IMR-90 (cell line): ENCODE data around the gene C1orf167. TPM values are rescaled to one million over a fixed set of nuclear protein-coding genes. Genes with fewer than 3 reads are reported as not detected.

ENCODE experiments used
- ATAC-seq: fragments of 200-7000 bp; cut with Tn5 transposase; 2 replicates; pipeline ENCODE4 v1.9.1; 2020; ENCODE audit warnings: low read depth, mild to moderate bottlenecking, moderate library complexity
- BruUV-seq: library from RNA; stranded (reverse); fragments of 400-500 nt; replicated peaks from 2 replicates; lab custom pipeline; 2021; lab: Mats Ljungman, UMichigan
- CTCF ChIA-PET: fragments of 300-600 bp; formaldehyde crosslinking; extraction: SDS; loops from one replicate; lab custom pipeline; 2021; ENCODE audit warnings: antibody characterized with exemption; lab: Yijun Ruan, JAX
- POLR2A ChIA-PET: fragments of 300-600 bp; sonication (Branson Sonifier 250); formaldehyde crosslinking; loops from one replicate; lab custom pipeline; 2022; ENCODE audit warnings: antibody characterized with exemption; ENCODE audit not compliant: unreplicated experiment; lab: Charles Lee
- DNase-seq: peaks from one replicate; pipeline ENCODE4 v3.0.0; 2013
- H2AFZ ChIP-seq: replicated peaks from 2 replicates; pipeline ENCODE3; 2013; ENCODE audit warnings: low read length, mild to moderate bottlenecking; ENCODE audit not compliant: poor library complexity
- H2AK5ac ChIP-seq: 2 replicates; pipeline ENCODE4 v1.6.1; 2013; ENCODE audit warnings: low read depth, low read length, inconsistent platforms
- H2AK9ac ChIP-seq: replicated peaks from 2 replicates; pipeline ENCODE3; 2013; ENCODE audit warnings: mild to moderate bottlenecking, low read depth, low read length, moderate library complexity; ENCODE audit not compliant: poor library complexity
- H2BK120ac ChIP-seq: 2 replicates; pipeline ENCODE4 v1.6.1; 2013; ENCODE audit warnings: low read depth, low read length, inconsistent platforms
- H2BK15ac ChIP-seq: 3 replicates; pipeline ENCODE4 v1.6.1; 2013; ENCODE audit warnings: low read depth, low read length, inconsistent platforms
- H2BK20ac ChIP-seq: 2 replicates; pipeline ENCODE4 v1.6.1; 2013; ENCODE audit warnings: low read depth, mild to moderate bottlenecking, inconsistent platforms, low read length, moderate library complexity
- H2BK5ac ChIP-seq: 2 replicates; pipeline ENCODE4 v1.6.1; 2013; ENCODE audit warnings: mild to moderate bottlenecking, low read depth, low read length, inconsistent platforms; ENCODE audit not compliant: poor library complexity, severe bottlenecking
- H3K14ac ChIP-seq: replicated peaks from 2 replicates; pipeline ENCODE4 v1.6.1; 2013; ENCODE audit warnings: low read depth, low read length, inconsistent platforms
- H3K18ac ChIP-seq: 2 replicates; pipeline ENCODE4 v1.6.1; 2013; ENCODE audit warnings: low read depth, low read length, control low read depth
- H3K23ac ChIP-seq: 2 replicates; pipeline ENCODE4 v1.6.1; 2013; ENCODE audit warnings: low read depth, low read length, inconsistent platforms
- H3K27ac ChIP-seq: 2 replicates; pipeline ENCODE4 v1.5.1; 2013; ENCODE audit warnings: mild to moderate bottlenecking, control low read depth, low read length; ENCODE audit not compliant: insufficient read depth
- H3K27me3 ChIP-seq: 2 replicates; pipeline ENCODE4 v1.6.1; 2013; ENCODE audit warnings: low read length; ENCODE audit not compliant: control insufficient read depth, insufficient read depth
- H3K36me3 ChIP-seq: 2 replicates; pipeline ENCODE4 v1.6.1; 2013; ENCODE audit warnings: low read length, mixed read lengths; ENCODE audit not compliant: control insufficient read depth, insufficient read depth
- H3K4ac ChIP-seq: 2 replicates; pipeline ENCODE4 v1.6.1; 2013; ENCODE audit warnings: low read depth, low read length, inconsistent platforms
- H3K4me1 ChIP-seq: 2 replicates; pipeline ENCODE4 v1.6.1; 2013; ENCODE audit warnings: low read length, mixed read lengths; ENCODE audit not compliant: control insufficient read depth, insufficient read depth
- H3K4me2 ChIP-seq: 2 replicates; pipeline ENCODE4 v1.6.1; 2013; ENCODE audit warnings: low read depth, mild to moderate bottlenecking, control low read depth, low read length, moderate library complexity
- H3K4me3 ChIP-seq: 2 replicates; pipeline ENCODE4 v1.5.1; 2013; ENCODE audit warnings: low read depth, mild to moderate bottlenecking, control low read depth, low read length, moderate library complexity; ENCODE audit not compliant: insufficient read depth
- H3K56ac ChIP-seq: 2 replicates; pipeline ENCODE4 v1.6.1; 2013; ENCODE audit warnings: low read length, inconsistent platforms; ENCODE audit not compliant: insufficient read depth; ENCODE audit errors: extremely low read depth
- H3K79me1 ChIP-seq, 2 experiments: 2 replicates each; pipeline ENCODE4 v1.6.1; 2013; ENCODE audit warnings: low read length in 2 of 2, inconsistent platforms in 1 of 2, low read depth in 1 of 2
- H3K9ac ChIP-seq: 2 replicates; pipeline ENCODE4 v1.6.1; 2013; ENCODE audit warnings: low read depth, low read length, control low read depth
- H3K9me1 ChIP-seq: 2 replicates; pipeline ENCODE4 v1.6.1; 2013; ENCODE audit warnings: low read length, inconsistent platforms; ENCODE audit not compliant: insufficient read depth
- H3K9me3 ChIP-seq: 2 replicates; pipeline ENCODE4 v1.6.1; 2013; ENCODE audit warnings: low read length; ENCODE audit not compliant: control insufficient read depth, insufficient read depth
- H4K20me1 ChIP-seq: 2 replicates; pipeline ENCODE4 v1.6.1; 2013; ENCODE audit warnings: low read length, inconsistent platforms; ENCODE audit not compliant: insufficient read depth
- H4K5ac ChIP-seq: 2 replicates; pipeline ENCODE4 v1.6.1; 2013; ENCODE audit warnings: mild to moderate bottlenecking, low read depth, low read length, control low read depth
- H4K8ac ChIP-seq, 2 experiments: 2 replicates each; pipeline ENCODE4 v1.6.1; 2013; ENCODE audit warnings: low read depth in 2 of 2, low read length in 2 of 2, control low read depth in 1 of 2, inconsistent platforms in 1 of 2
- H4K91ac ChIP-seq: 2 replicates; pipeline ENCODE4 v1.6.1; 2013; ENCODE audit warnings: low read depth, low read length, inconsistent platforms; ENCODE audit not compliant: insufficient read depth
- BHLHE40 ChIP-seq: fragments of 150-350 bp; IDR thresholded peaks from 2 replicates; pipeline ENCODE4 v1.6.1; 2016; ENCODE audit warnings: mild to moderate bottlenecking, low read depth, low read length
- FOS ChIP-seq: fragments of 150-350 bp; IDR thresholded peaks from 2 replicates; pipeline ENCODE4 v1.6.1; 2016; ENCODE audit warnings: low read depth, low read length
- MAFK ChIP-seq: IDR thresholded peaks from 2 replicates; pipeline ENCODE4 v1.6.1; 2012; ENCODE audit warnings: low read depth, low read length, improper control_type of control experiment
- MAZ ChIP-seq: IDR thresholded peaks from 2 replicates; pipeline ENCODE4 v1.6.1; 2012; ENCODE audit warnings: low read depth, mild to moderate bottlenecking, low read length, improper control_type of control experiment, moderate library complexity, borderline replicate concordance
- MXI1 ChIP-seq: IDR thresholded peaks from 2 replicates; pipeline ENCODE4 v1.6.1; 2012; ENCODE audit warnings: low read depth, mild to moderate bottlenecking, low read length, moderate library complexity, borderline replicate concordance
- POLR2A ChIP-seq: IDR thresholded peaks from 2 replicates; pipeline ENCODE4 v1.6.1; 2012; ENCODE audit warnings: mild to moderate bottlenecking, low read depth, low read length
- RAD21 ChIP-seq: IDR thresholded peaks from 2 replicates; pipeline ENCODE4 v1.6.1; 2012; ENCODE audit warnings: low read length, improper control_type of control experiment
- RCOR1 ChIP-seq: IDR thresholded peaks from 2 replicates; pipeline ENCODE4 v1.6.1; 2012; ENCODE audit warnings: mild to moderate bottlenecking, low read length, improper control_type of control experiment; ENCODE audit not compliant: insufficient replicate concordance
- SMC3 ChIP-seq: fragments of 150-350 bp; IDR thresholded peaks from 2 replicates; pipeline ENCODE4 v1.6.1; 2016; ENCODE audit warnings: low read depth, mild to moderate bottlenecking, antibody characterized with exemption, low read length, moderate library complexity
- WGBS, 2 experiments: methylation state at CpG; one replicate each; pipeline versions ENCODE4 v1.1.5 to v1.1.7; 2013; ENCODE audit warnings: missing lambda C conversion rate in 2 of 2; ENCODE audit not compliant: insufficient read length in 1 of 2; ENCODE audit errors: extremely low coverage in 2 of 2; 5-methylcytosine and 5-hydroxymethylcytosine counted together
- dilution Hi-C: fragments of 300-500 bp; cut with HindIII; formaldehyde crosslinking; loops from one replicate; pipeline ENCODE4 v1.14.3; 2018; ENCODE audit warnings: low sequenced_read_pairs; ENCODE audit not compliant: unreplicated experiment
- in situ Hi-C: fragments of 300-500 bp; cut with MboI; formaldehyde crosslinking; loops from 3 replicates; pipeline ENCODE4 v1.14.3; 2019; ENCODE audit warnings: low sequenced_read_pairs, inconsistent platforms, mixed read lengths
- intact Hi-C: fragments of 100-400 bp; cut with micrococcal nuclease; formaldehyde crosslinking; loops from 2 replicates; pipeline ENCODE4 v1.10.0; 2022
- polyA plus RNA-seq, 3 experiments: library from polyadenylated mRNA; depleted of rRNA; stranded (reverse); fragments of >200 nt; gene quantifications; 2 replicates each; pipeline ENCODE4 v1.2.3, GENCODE V29; 2012; ENCODE audit warnings: low replicate concordance in 1 of 3
- total RNA-seq: library from RNA; depleted of rRNA; stranded (reverse); fragments of >200 nt; gene quantifications from 2 replicates; pipeline ENCODE4 v1.2.3, GENCODE V29; 2012
- TF ChIP-seq, protein P1 (sequence below): fragments of 150-350 bp; IDR thresholded peaks from 2 replicates; pipeline ENCODE4 v1.6.1; 2016; ENCODE audit warnings: low read depth, mild to moderate bottlenecking, low read length, moderate library complexity, borderline replicate concordance
- TF ChIP-seq, protein P2 (sequence below): fragments of 150-350 bp; IDR thresholded peaks from 2 replicates; pipeline ENCODE4 v1.6.1; 2017; ENCODE audit warnings: mild to moderate bottlenecking, antibody characterized with exemption, low read length, low read depth
- TF ChIP-seq, protein P3 (sequence below): conservative IDR thresholded peaks from 2 replicates; pipeline ENCODE4 v1.5.1; 2012; ENCODE audit warnings: mild to moderate bottlenecking, low read depth, low read length, improper control_type of control experiment

Gene C1orf167
- total and polyA plus RNA-seq, 2 of the 4 experiments (the other 2 are of a cell fraction) = under 0.01 to 0.15 TPM

DNA sequence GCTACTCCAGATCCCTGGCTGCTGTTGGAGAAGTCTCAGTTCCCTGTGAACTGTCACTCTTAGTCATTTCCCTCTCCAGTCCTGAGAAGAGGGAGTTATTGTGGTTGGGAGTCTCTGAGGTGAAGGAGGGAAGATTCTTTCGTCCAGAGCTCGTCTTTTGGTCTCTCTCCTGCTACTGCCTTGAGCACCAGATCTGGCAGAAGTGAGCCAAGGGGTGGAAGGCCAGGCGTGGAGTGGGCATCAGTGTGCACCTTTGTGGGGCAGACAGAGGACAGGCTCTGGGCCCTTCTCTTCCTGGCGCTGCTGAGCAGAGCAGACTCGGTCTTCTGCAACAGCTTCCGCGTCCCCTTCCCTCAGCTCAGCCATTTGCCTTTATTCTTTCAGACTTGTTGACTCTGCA lies 63.1 kb downstream of the C1orf167 start:
- intact Hi-C loops = no loop called here
- no TSS peak for BruUV-seq
- peaks cover 64% of the 10 kb centered on the region for H3K36me3 ChIP-seq

More for the DNA sequence above, 63.1 kb downstream of the C1orf167 start:
- Histone ChIP-seq H3K79me1 (peaks cover 0 to 13% of the 10 kb centered on the region in 2 experiments; a peak in 2 of 4 replicates), H3K4me3 (no peak overlapping the region), H2BK20ac (no peak overlapping the region), H3K14ac (no peak overlapping the region), H4K91ac (no peak overlapping the region), H4K8ac (no peak overlapping the region), H3K56ac (no peak overlapping the region), H2AFZ (no peak overlapping the region), H3K27me3 (no peaks in the 10 kb centered on the region), H2AK5ac (no peak overlapping the region), H2BK15ac (no peak overlapping the region), H4K5ac (no peak overlapping the region), H3K9me3 (no peaks in the 10 kb centered on the region), H3K4me1 (peaks cover 1% of the 10 kb centered on the region; the same call in 1 of the 2 replicates), H3K4ac (no peak overlapping the region), H3K9ac (no peak overlapping the region), H2BK5ac (no peak overlapping the region), H2AK9ac (no peak overlapping the region), H3K4me2 (no peak overlapping the region), H3K23ac (no peak overlapping the region), H3K27ac (no peak overlapping the region), H4K20me1 (0 out of 2 replicates have a peak, but pooled peaks cover 3% of the 10 kb centered on the region), H2BK120ac (no peak overlapping the region), H3K9me1 (peaks cover 10% of the 10 kb centered on the region; the same call in 1 of the 2 replicates), H3K18ac (no peak overlapping the region)
- DNase-seq = no peak
- POLR2A ChIA-PET = no interaction called here
- in situ Hi-C loops (no loop called here), dilution Hi-C loops (no loop called here)
- no peak for TF ChIP-seq MXI1
- no peak for TF ChIP-seq MAFK
- TF ChIP-seq, protein P1, sequence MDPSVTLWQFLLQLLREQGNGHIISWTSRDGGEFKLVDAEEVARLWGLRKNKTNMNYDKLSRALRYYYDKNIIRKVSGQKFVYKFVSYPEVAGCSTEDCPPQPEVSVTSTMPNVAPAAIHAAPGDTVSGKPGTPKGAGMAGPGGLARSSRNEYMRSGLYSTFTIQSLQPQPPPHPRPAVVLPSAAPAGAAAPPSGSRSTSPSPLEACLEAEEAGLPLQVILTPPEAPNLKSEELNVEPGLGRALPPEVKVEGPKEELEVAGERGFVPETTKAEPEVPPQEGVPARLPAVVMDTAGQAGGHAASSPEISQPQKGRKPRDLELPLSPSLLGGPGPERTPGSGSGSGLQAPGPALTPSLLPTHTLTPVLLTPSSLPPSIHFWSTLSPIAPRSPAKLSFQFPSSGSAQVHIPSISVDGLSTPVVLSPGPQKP = no peak
- TF ChIP-seq RAD21 = no peak
- no peak for TF ChIP-seq SMC3
- TF ChIP-seq RCOR1 = no peak
- TF ChIP-seq, protein P2, sequence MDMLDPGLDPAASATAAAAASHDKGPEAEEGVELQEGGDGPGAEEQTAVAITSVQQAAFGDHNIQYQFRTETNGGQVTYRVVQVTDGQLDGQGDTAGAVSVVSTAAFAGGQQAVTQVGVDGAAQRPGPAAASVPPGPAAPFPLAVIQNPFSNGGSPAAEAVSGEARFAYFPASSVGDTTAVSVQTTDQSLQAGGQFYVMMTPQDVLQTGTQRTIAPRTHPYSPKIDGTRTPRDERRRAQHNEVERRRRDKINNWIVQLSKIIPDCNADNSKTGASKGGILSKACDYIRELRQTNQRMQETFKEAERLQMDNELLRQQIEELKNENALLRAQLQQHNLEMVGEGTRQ = no peak
- no peak for TF ChIP-seq BHLHE40
- TF ChIP-seq, protein P3, sequence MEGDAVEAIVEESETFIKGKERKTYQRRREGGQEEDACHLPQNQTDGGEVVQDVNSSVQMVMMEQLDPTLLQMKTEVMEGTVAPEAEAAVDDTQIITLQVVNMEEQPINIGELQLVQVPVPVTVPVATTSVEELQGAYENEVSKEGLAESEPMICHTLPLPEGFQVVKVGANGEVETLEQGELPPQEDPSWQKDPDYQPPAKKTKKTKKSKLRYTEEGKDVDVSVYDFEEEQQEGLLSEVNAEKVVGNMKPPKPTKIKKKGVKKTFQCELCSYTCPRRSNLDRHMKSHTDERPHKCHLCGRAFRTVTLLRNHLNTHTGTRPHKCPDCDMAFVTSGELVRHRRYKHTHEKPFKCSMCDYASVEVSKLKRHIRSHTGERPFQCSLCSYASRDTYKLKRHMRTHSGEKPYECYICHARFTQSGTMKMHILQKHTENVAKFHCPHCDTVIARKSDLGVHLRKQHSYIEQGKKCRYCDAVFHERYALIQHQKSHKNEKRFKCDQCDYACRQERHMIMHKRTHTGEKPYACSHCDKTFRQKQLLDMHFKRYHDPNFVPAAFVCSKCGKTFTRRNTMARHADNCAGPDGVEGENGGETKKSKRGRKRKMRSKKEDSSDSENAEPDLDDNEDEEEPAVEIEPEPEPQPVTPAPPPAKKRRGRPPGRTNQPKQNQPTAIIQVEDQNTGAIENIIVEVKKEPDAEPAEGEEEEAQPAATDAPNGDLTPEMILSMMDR = no peak
- TF ChIP-seq FOS = no peak
- TF ChIP-seq POLR2A = no peak
- no peak for TF ChIP-seq MAZ
- 100% methylated on average over 1 of the region's 7 CpGs; no CpG with 5 or more reads in 1 of the 2 experiments for WGBS, 2 experiments
- CTCF ChIA-PET = interaction anchor here (0.5 kb wide), 1 partner anchor 76 kb away, joined by 4 read pairs; no protein-coding TSS in a partner anchor
- no peak for ATAC-seq
